RKO (cell line): ENCODE data around the gene TIMP4.
A peak's percentile ranks its signal among the peaks of the same experiment; 100 is the strongest.

Experiments
- DNase-seq: peaks from one replicate; pipeline ENCODE4 v3.0.0-alpha.2; 2016; ENCODE audit warnings: low spot score

Gene TIMP4

GRCh38 chr3:12158387-12159226, at the start of gene TIMP4:
TIMP4 (minus strand) TSS chr3:12158912; CDS start chr3:12158840, 72 bp downstream.
- no peak for DNase-seq

- no peak for DNase-seq
Measured at GRCh38 chr3:12205171-12205570, 46.5 kb upstream of the TIMP4 start.

GRCh38 chr3:12201813-12202212, 43.1 kb upstream of the TIMP4 start:
- no peak for DNase-seq

- no peak for DNase-seq
Measured at GRCh38 chr3:12198301-12198700, 39.6 kb upstream of the TIMP4 start.

- no peak for DNase-seq
Measured at GRCh38 chr3:12197475-12197874, 38.8 kb upstream of the TIMP4 start.

- no peak for DNase-seq
Measured at GRCh38 chr3:12196684-12197083, 38.0 kb upstream of the TIMP4 start.

- no peak for DNase-seq
Measured at GRCh38 chr3:12195231-12195630, 36.5 kb upstream of the TIMP4 start.

- no peak for DNase-seq
Measured at GRCh38 chr3:12194669-12195161, 36.0 kb upstream of the TIMP4 start.

GRCh38 chr3:12194209-12194608, 35.5 kb upstream of the TIMP4 start:
- peak; percentile 65 for DNase-seq

- peak; percentile 94 for DNase-seq
Measured at GRCh38 chr3:12193485-12194165, 34.9 kb upstream of the TIMP4 start.

- no peak for DNase-seq
Measured at GRCh38 chr3:12192655-12193484, 34.2 kb upstream of the TIMP4 start.

- no peak for DNase-seq
Measured at GRCh38 chr3:12192173-12192572, 33.5 kb upstream of the TIMP4 start.

GRCh38 chr3:12191559-12191958, 32.8 kb upstream of the TIMP4 start:
- no peak for DNase-seq

GRCh38 chr3:12190832-12191231, 32.1 kb upstream of the TIMP4 start:
- no peak for DNase-seq

- no peak for DNase-seq
Measured at GRCh38 chr3:12190221-12190807, 31.6 kb upstream of the TIMP4 start.

GRCh38 chr3:12188681-12189287, 30.1 kb upstream of the TIMP4 start:
- no peak for DNase-seq

- no peak for DNase-seq
Measured at GRCh38 chr3:12188328-12188648, 29.6 kb upstream of the TIMP4 start.

- DNase-seq: no peak
Measured at GRCh38 chr3:12187448-12188327, 29.0 kb upstream of the TIMP4 start.

GRCh38 chr3:12186515-12187286, 28.0 kb upstream of the TIMP4 start:
- no peak for DNase-seq

GRCh38 chr3:12186046-12186445, 27.3 kb upstream of the TIMP4 start:
- DNase-seq: no peak
